Kidney (tissue), 14 donors: ENCODE results near the gene CARS1. TPM values are rescaled to one million over a fixed set of nuclear protein-coding genes. Genes with fewer than 3 reads are reported as not detected.

ENCODE experiments used
- DNase-seq, 5 donors: peaks; one replicate each; pipeline ENCODE4 v3.0.0-alpha.2; 2013 to 2020
- FAIRE-seq: peaks from 2 replicates; lab custom pipeline; 2012; peaks lifted over from hg19 to GRCh38; lab: Jason Lieb, UNC
- H3K27ac ChIP-seq, 2 donors: one replicate each; pipeline ENCODE4 v1.7.0; 2013; ENCODE audit warnings: low read depth in 2 of 2, low read length in 2 of 2, inconsistent platforms in 1 of 2
- H3K27me3 ChIP-seq: one replicate; pipeline ENCODE4 v1.7.1; 2013; ENCODE audit warnings: low read length, inconsistent platforms; ENCODE audit not compliant: control insufficient read depth, insufficient read depth
- H3K36me3 ChIP-seq, 3 donors: one replicate each; pipeline versions ENCODE4 v1.7.0 to v1.7.1; 2013; ENCODE audit warnings: low read length in 3 of 3, control low read depth in 1 of 3, inconsistent platforms in 1 of 3; ENCODE audit not compliant: insufficient read depth in 3 of 3, control insufficient read depth in 2 of 3
- H3K4me1 ChIP-seq, 3 donors: one replicate each; pipeline versions ENCODE4 v1.7.0 to v1.7.1; 2013; ENCODE audit warnings: low read length in 3 of 3, inconsistent platforms in 1 of 3, low read depth in 1 of 3; ENCODE audit not compliant: control insufficient read depth in 2 of 3, insufficient read depth in 2 of 3
- H3K4me3 ChIP-seq, 3 donors: one replicate each; pipeline versions ENCODE4 v1.7.0 to v1.8.1; 2013; ENCODE audit warnings: low read length in 3 of 3, control low read depth in 1 of 3, inconsistent platforms in 1 of 3
- H3K9ac ChIP-seq, 3 donors: one replicate each; pipeline versions ENCODE4 v1.7.0 to v1.7.1; 2013; ENCODE audit warnings: low read length in 3 of 3, control low read depth in 1 of 3, inconsistent platforms in 1 of 3
- H3K9me3 ChIP-seq, 3 donors: one replicate each; pipeline versions ENCODE4 v1.7.0 to v1.7.1; 2013; ENCODE audit warnings: low read length in 3 of 3, control low read depth in 1 of 3, inconsistent platforms in 1 of 3; ENCODE audit not compliant: control insufficient read depth in 2 of 3, insufficient read depth in 1 of 3
- CTCF ChIP-seq: IDR thresholded peaks from 3 replicates; pipeline ENCODE4 v1.5.1; 2012; ENCODE audit warnings: mild to moderate bottlenecking, moderate library complexity, borderline replicate concordance; ENCODE audit not compliant: insufficient read depth; ENCODE audit errors: extremely low read depth
- intact Hi-C: fragments of 100-400 bp; cut with DNase I; formaldehyde crosslinking; loops from one replicate; pipeline ENCODE4 v1.11.1; 2022
- polyA plus RNA-seq: library from polyadenylated mRNA; stranded (reverse); fragments of 350-450 nt; fragmentation: Illumina TruSeq; extraction: RNeasy Lipid Tissue Mini Kit (QIAGEN cat#74804); gene quantifications from one replicate; pipeline ENCODE4 v1.2.3, GENCODE V29; 2014; ENCODE audit warnings: low read depth, low replicate concordance; ENCODE audit not compliant: insufficient read depth
- total RNA-seq: library from RNA; stranded (reverse); fragmentation: NEBNext Ultra II Directional; extraction: Animal tissue kit (Norgen Biotek cat#: 25700); gene quantifications from one replicate; pipeline ENCODE4 v1.2.1, GENCODE V29; 2021
- donor health status: control.
- donor health status: control.
- donor health status: control.
- donor health status: control.
- donor health status: control.
- donor health status: DM: yes; HTN: yes; CAD: no.
- donor health status: Normal renal cell carcinoma (clear cell type).

The CARS1 gene
- total and polyA plus RNA-seq, 2 donors from 2014 or later, result 26.5 to 49.5 TPM

DNA sequence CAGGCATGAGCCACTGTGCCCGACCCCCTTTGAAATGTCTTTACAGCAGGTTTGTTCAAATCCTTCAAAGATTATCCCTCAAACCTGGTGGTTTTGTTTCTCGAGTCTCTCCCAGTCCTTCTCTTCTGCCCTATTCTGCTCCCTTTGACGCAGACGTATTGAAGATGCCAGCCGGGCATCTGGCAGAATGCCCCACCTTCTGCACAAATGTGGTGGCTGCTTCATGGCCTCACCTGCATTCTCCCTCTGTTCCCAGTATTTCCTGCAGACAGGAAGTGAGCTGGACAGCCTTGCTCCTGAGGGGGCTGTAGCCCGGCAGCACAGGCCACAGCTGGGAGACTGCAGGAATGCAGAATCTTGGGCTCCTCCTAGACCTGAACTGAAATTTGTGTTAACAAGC, 60.2 kb downstream of the CARS1 start:
- H3K9me3 ChIP-seq, result no peaks in the 10 kb centered on the region

GRCh38 chr11:2995893-2996554, 61.2 kb downstream of the CARS1 start:
- no peak for FAIRE-seq

More for the DNA sequence above, 60.2 kb downstream of the CARS1 start:
- Histone ChIP-seq H3K9ac (no peak overlapping the region), H3K4me3 (no peak overlapping the region), H3K36me3 (no peaks in the 10 kb centered on the region), H3K27ac (no peak overlapping the region), H3K27me3 (no peaks in the 10 kb centered on the region), H3K4me1 (peaks cover 0 to 25% (median 18%) of the 10 kb centered on the region in 3 donors)
- intact Hi-C loops, result no loop called here
- FAIRE-seq (no peak), DNase-seq (peak in 3 of 5 donors; percentile 19 to 31 (median 30))
- no peak for TF ChIP-seq CTCF

GRCh38 chr11:2995031-2995561, 62.1 kb downstream of the CARS1 start:
- H3K9me3 ChIP-seq, result no peaks in the 10 kb centered on the region
- H3K9ac ChIP-seq, result no peak overlapping the region
- no peak for TF ChIP-seq CTCF
- intact Hi-C loops, result no loop called here
- FAIRE-seq, result no peak
- H3K27me3 ChIP-seq, result no peaks in the 10 kb centered on the region
- DNase-seq, result peak in 1 of 5 donors; percentile 22
- no peak overlapping the region for H3K27ac ChIP-seq
- peaks cover 0 to 14% (median 4%) of the 10 kb centered on the region in 3 donors for H3K4me1 ChIP-seq
- H3K36me3 ChIP-seq, result no peaks in the 10 kb centered on the region
- H3K4me3 ChIP-seq, result no peak overlapping the region

More at GRCh38 chr11:2995893-2996554, 61.2 kb downstream of the CARS1 start:
- no peak for TF ChIP-seq CTCF
- Histone ChIP-seq H3K36me3 (no peaks in the 10 kb centered on the region), H3K9ac (no peak overlapping the region), H3K27ac (no peak overlapping the region), H3K27me3 (no peaks in the 10 kb centered on the region), H3K4me1 (peaks cover 0 to 17% (median 8%) of the 10 kb centered on the region in 3 donors), H3K4me3 (no peak overlapping the region), H3K9me3 (no peaks in the 10 kb centered on the region)
- peak in 1 of 5 donors; percentile 32 for DNase-seq
- intact Hi-C loops, result no loop called here
